ENCODE measurements around the gene ZFYVE19. TPM values are rescaled to one million over a fixed set of nuclear protein-coding genes. Genes with fewer than 3 reads are reported as not detected.

Gene ZFYVE19
- total and polyA plus RNA-seq, 2 of the 13 experiments (the other 11 are each of a cell fraction or from before 2014, with no cell fraction given), result 23.3 to 44.0 TPM

GRCh38 chr15:40857601-40858341 is 50.9 kb downstream of the ZFYVE19 start (continued):
- no peak for TF ChIP-seq ARID4A (CRISPR knock-in tag; IDR thresholded peaks at IDR 0.05; ENCODE audit: borderline replicate concordance)
- no peak for TF ChIP-seq NFIB (CRISPR knock-in tag; IDR thresholded peaks at IDR 0.05; ENCODE audit: borderline replicate concordance)
- TF ChIP-seq HDAC2 (CRISPR knock-in tag; IDR thresholded peaks at IDR 0.05), result peak; percentile 23; the same call in 1 of the 2 replicates
- TF ChIP-seq THYN1 (CRISPR knock-in tag; IDR thresholded peaks at IDR 0.05; ENCODE audit: borderline replicate concordance, low read depth), result no peak
- no peak for TF ChIP-seq DBP (CRISPR knock-in tag; IDR thresholded peaks at IDR 0.05; ENCODE audit: not compliant biosample characterization)
- TF ChIP-seq CTCF (CRISPR knock-in tag; IDR thresholded peaks at IDR 0.05), result peak; percentile 97
- TF ChIP-seq ZNF567 (CRISPR knock-in tag; IDR thresholded peaks at IDR 0.05; ENCODE audit: borderline replicate concordance), result no peak
- TF ChIP-seq ZNF75D (CRISPR knock-in tag; IDR thresholded peaks at IDR 0.05; ENCODE audit: borderline replicate concordance), result no peak
- no peak for TF ChIP-seq ZNF337 (CRISPR knock-in tag; IDR thresholded peaks at IDR 0.05; ENCODE audit: borderline replicate concordance, low read depth)
- peak; percentile 86 for TF ChIP-seq SMC3 (IDR thresholded peaks at IDR 0.05; ENCODE audit: low read length)
- no peak for TF ChIP-seq SCMH1 (CRISPR knock-in tag; IDR thresholded peaks at IDR 0.05; ENCODE audit: borderline replicate concordance)
- peak; percentile 75 for TF ChIP-seq RAD21 (CRISPR knock-in tag; IDR thresholded peaks at IDR 0.05)
- TF ChIP-seq CENPBD1 (CRISPR knock-in tag; IDR thresholded peaks at IDR 0.05; ENCODE audit: borderline replicate concordance, low read depth), result no peak
- TF ChIP-seq SALL2 (CRISPR knock-in tag; IDR thresholded peaks at IDR 0.05), result 0 out of 2 replicates have a peak, but pooled peaks have one; percentile 54
- TF ChIP-seq HMGXB3 (CRISPR knock-in tag; IDR thresholded peaks at IDR 0.05; ENCODE audit: borderline replicate concordance), result no peak; the same call in 1 of the 2 replicates
- TF ChIP-seq TAF15 (IDR thresholded peaks at IDR 0.05; ENCODE audit: low read depth, low read length, poor library complexity, severe bottlenecking), result no peak

All from HepG2 (cell line).